Astrocyte (in vitro differentiated cells and primary cell): Measurements from ENCODE around the gene ARFGEF2.

ENCODE experiments used
- EZH2 ChIP-seq: IDR thresholded peaks from 2 replicates; pipeline ENCODE4 v1.6.1; 2012; ENCODE audit warnings: mild to moderate bottlenecking, low read length, inconsistent platforms; ENCODE audit not compliant: insufficient read depth
- TF ChIP-seq, protein P1 (sequence below): IDR thresholded peaks from 2 replicates; pipeline ENCODE4 v1.5.1; 2011; ENCODE audit warnings: low read depth, mild to moderate bottlenecking, inconsistent platforms, low read length, moderate library complexity; ENCODE audit not compliant: insufficient read depth

DNA sequence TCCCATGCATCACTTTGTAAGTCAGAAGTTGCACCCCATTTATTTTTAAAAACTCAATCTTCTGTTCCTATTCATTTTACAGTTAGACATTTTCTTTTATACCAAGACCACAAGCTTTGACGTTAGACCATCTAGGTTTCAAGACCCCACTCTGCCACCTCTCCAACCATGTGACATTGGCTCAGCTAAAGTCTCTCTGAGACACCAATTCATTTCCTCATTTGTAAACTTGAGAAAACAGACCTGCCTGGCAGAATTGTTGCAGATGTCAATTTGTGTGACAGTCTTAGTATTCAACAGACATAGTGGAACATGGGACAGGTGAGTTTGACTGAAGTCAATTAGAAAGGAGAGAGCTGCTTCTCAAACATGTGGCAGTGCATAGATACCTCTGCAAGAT, 69.0 kb downstream of the ARFGEF2 start:
- TF ChIP-seq, protein P1, sequence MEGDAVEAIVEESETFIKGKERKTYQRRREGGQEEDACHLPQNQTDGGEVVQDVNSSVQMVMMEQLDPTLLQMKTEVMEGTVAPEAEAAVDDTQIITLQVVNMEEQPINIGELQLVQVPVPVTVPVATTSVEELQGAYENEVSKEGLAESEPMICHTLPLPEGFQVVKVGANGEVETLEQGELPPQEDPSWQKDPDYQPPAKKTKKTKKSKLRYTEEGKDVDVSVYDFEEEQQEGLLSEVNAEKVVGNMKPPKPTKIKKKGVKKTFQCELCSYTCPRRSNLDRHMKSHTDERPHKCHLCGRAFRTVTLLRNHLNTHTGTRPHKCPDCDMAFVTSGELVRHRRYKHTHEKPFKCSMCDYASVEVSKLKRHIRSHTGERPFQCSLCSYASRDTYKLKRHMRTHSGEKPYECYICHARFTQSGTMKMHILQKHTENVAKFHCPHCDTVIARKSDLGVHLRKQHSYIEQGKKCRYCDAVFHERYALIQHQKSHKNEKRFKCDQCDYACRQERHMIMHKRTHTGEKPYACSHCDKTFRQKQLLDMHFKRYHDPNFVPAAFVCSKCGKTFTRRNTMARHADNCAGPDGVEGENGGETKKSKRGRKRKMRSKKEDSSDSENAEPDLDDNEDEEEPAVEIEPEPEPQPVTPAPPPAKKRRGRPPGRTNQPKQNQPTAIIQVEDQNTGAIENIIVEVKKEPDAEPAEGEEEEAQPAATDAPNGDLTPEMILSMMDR: no peak
- no peak for TF ChIP-seq EZH2
